ENCODE measurements around the gene COQ9.

DNA sequence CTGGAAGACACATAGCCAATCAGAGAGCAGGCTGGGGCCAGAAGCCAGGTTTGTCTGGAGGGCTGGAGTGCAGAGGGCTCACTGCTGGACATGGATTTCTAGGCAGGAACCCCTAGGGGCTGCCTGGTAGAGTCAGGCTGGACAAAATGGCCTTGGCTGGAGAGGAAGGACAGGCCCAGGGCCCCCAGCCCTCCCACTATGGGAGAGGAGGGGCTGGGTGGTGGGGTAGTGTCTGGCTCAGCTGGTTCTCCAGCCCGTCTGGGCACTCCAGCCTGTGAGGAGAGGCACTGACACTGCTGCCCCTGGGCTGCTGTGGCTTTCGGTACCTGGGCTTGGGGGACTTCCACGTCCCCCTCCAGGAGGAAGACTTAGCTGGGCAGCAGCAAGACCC lies 60.8 kb downstream of the COQ9 start:
- no peak for TF ChIP-seq EZH2 (IDR thresholded peaks at IDR 0.05; ENCODE audit: borderline replicate concordance, low read length)
- TF ChIP-seq, protein P1, sequence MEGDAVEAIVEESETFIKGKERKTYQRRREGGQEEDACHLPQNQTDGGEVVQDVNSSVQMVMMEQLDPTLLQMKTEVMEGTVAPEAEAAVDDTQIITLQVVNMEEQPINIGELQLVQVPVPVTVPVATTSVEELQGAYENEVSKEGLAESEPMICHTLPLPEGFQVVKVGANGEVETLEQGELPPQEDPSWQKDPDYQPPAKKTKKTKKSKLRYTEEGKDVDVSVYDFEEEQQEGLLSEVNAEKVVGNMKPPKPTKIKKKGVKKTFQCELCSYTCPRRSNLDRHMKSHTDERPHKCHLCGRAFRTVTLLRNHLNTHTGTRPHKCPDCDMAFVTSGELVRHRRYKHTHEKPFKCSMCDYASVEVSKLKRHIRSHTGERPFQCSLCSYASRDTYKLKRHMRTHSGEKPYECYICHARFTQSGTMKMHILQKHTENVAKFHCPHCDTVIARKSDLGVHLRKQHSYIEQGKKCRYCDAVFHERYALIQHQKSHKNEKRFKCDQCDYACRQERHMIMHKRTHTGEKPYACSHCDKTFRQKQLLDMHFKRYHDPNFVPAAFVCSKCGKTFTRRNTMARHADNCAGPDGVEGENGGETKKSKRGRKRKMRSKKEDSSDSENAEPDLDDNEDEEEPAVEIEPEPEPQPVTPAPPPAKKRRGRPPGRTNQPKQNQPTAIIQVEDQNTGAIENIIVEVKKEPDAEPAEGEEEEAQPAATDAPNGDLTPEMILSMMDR (conservative IDR thresholded peaks at IDR 0.05 in 1 of 2, IDR thresholded peaks at IDR 0.05 in 1 of 2; ENCODE audit: extremely low read depth in 1 of 2, insufficient read depth in 1 of 2, low read depth in 1 of 2, low read length in 2 of 2), result no peak
